SK-N-SH treated with all-trans-retinoic acid at 6 μM for 48 hours (cell line): ENCODE data around the gene PDCD7.

Source experiments
- CREB5 ChIP-seq: fragments of 250-450 bp; sonication (Bioruptor Pico); IDR thresholded peaks from 2 replicates; pipeline ENCODE4 v1.5.1; 2020; ENCODE audit warnings: low read depth, mild to moderate bottlenecking, moderate library complexity
- CSRNP3 ChIP-seq: fragments of 250-450 bp; sonication (Bioruptor Pico); IDR thresholded peaks from 2 replicates; pipeline ENCODE4 v1.5.1; 2021; ENCODE audit warnings: mild to moderate bottlenecking, moderate library complexity
- ESRRG ChIP-seq: fragments of 250-450 bp; sonication (Bioruptor Pico); IDR thresholded peaks from 2 replicates; pipeline ENCODE4 v1.6.1; 2021; ENCODE audit warnings: mild to moderate bottlenecking
- ISL1 ChIP-seq: fragments of 250-450 bp; sonication (Bioruptor Pico); IDR thresholded peaks from 2 replicates; pipeline ENCODE4 v2.1.2; 2022; ENCODE audit warnings: mild to moderate bottlenecking, moderate library complexity
- RARB ChIP-seq: fragments of 250-450 bp; sonication (Bioruptor Pico); IDR thresholded peaks from 2 replicates; pipeline ENCODE4 v1.8.0; 2021; ENCODE audit warnings: mild to moderate bottlenecking, moderate library complexity
- ZC3H10 ChIP-seq: fragments of 250-450 bp; sonication (Bioruptor Pico); IDR thresholded peaks from 2 replicates; pipeline ENCODE4 v1.5.1; 2021; ENCODE audit warnings: mild to moderate bottlenecking, moderate library complexity
- ZFP30 ChIP-seq: fragments of 450-650 bp; formaldehyde crosslinking; IDR thresholded peaks from 2 replicates; pipeline ENCODE4 v1.5.0; 2022; ENCODE audit warnings: mild to moderate bottlenecking, moderate library complexity
- ZNF565 ChIP-seq: fragments of 450-650 bp; formaldehyde crosslinking; conservative IDR thresholded peaks from 2 replicates; pipeline ENCODE4 v1.5.0; 2020; ENCODE audit warnings: low read depth, mild to moderate bottlenecking, moderate library complexity
- ZNF70 ChIP-seq: fragments of 450-650 bp; formaldehyde crosslinking; IDR thresholded peaks from 2 replicates; pipeline ENCODE4 v1.5.0; 2020; ENCODE audit warnings: mild to moderate bottlenecking, moderate library complexity

GRCh38 chr15:65177901-65178300 is 44.3 kb upstream of the PDCD7 start:
- TF ChIP-seq ZNF70 (no peak), ZFP30 (CRISPR knock-in tag) (no peak), ZNF565 (no peak), CSRNP3 (CRISPR knock-in tag) (no peak), ZC3H10 (CRISPR knock-in tag) (no peak), CREB5 (CRISPR knock-in tag) (no peak), RARB (CRISPR knock-in tag) (no peak), ESRRG (no peak), ISL1 (no peak)
